ENCODE data around the gene FER1L5. TPM values are rescaled to one million over a fixed set of nuclear protein-coding genes. Genes with fewer than 3 reads are reported as not detected.

The FER1L5 gene
- total RNA-seq, 4 donors from 2014 or later = not detected

- no peak for TF ChIP-seq CTCF (IDR thresholded peaks at IDR 0.05; ENCODE audit: low read depth)
These were observed 19.4 kb upstream of the FER1L5 start for GRCh38 chr2:96623116-96623515.

- TF ChIP-seq CTCF (IDR thresholded peaks at IDR 0.05; ENCODE audit: low read depth) = no peak
These were observed 16.7 kb upstream of the FER1L5 start for GRCh38 chr2:96625571-96626552.

GRCh38 chr2:96626553-96626942, 16.0 kb upstream of the FER1L5 start:
- TF ChIP-seq CTCF (IDR thresholded peaks at IDR 0.05; ENCODE audit: low read depth) = no peak

GRCh38 chr2:96631804-96632435, 10.6 kb upstream of the FER1L5 start:
- no peak for TF ChIP-seq CTCF (IDR thresholded peaks at IDR 0.05; ENCODE audit: low read depth)

- TF ChIP-seq CTCF (IDR thresholded peaks at IDR 0.05; ENCODE audit: low read depth) = no peak
These were observed 8.9 kb upstream of the FER1L5 start for GRCh38 chr2:96633641-96634040.

GRCh38 chr2:96636551-96637171, 5.9 kb upstream of the FER1L5 start:
- TF ChIP-seq CTCF (IDR thresholded peaks at IDR 0.05; ENCODE audit: low read depth) = no peak
